Body of pancreas (tissue), 4 donors: ENCODE measurements around the gene CD44.
"Not testable (repeated sequence)": the region's sequence is repeated elsewhere in the genome, so short reads cannot be mapped to it uniquely, and the experiment has no call there.

Experiments
- POLR2A ChIP-seq, 3 donors: fragments of 450-650 bp; IDR thresholded peaks; one replicate each; pipeline ENCODE4 v1.6.1; 2016; ENCODE audit warnings: antibody characterized with exemption in 3 of 3, mild to moderate bottlenecking in 2 of 3
- TF ChIP-seq, protein P1 (sequence below), 7 experiments: fragments of 450-650 bp in 4 of 7; fragments of 200-600 bp in 3 of 7; sonication (generic) in 3 of 7; IDR thresholded peaks; one replicate each; pipeline ENCODE4 v1.5.1; 2016 to 2019; ENCODE audit warnings: antibody characterized with exemption in 7 of 7

DNA sequence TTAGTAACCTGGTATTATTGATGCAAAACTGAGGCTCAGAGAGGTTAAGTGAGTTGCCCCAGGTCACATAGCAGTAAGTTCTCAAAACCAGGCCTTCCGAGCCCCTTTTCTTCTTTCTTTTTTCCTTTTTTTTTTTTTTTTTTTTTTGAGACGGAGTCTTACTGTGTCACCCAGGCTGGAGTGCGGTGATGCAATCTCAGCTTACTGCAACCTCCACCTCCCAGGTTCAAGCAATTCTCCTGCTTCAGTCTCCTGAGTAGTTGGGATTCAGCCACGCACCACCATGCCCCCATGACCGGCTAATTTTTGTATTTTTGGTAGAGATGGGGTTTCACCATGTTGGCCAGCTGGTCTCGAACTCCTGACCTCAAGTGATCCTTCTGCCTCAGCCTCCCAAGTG lies 87.8 kb downstream of the CD44 start:
- TF ChIP-seq, protein P1, sequence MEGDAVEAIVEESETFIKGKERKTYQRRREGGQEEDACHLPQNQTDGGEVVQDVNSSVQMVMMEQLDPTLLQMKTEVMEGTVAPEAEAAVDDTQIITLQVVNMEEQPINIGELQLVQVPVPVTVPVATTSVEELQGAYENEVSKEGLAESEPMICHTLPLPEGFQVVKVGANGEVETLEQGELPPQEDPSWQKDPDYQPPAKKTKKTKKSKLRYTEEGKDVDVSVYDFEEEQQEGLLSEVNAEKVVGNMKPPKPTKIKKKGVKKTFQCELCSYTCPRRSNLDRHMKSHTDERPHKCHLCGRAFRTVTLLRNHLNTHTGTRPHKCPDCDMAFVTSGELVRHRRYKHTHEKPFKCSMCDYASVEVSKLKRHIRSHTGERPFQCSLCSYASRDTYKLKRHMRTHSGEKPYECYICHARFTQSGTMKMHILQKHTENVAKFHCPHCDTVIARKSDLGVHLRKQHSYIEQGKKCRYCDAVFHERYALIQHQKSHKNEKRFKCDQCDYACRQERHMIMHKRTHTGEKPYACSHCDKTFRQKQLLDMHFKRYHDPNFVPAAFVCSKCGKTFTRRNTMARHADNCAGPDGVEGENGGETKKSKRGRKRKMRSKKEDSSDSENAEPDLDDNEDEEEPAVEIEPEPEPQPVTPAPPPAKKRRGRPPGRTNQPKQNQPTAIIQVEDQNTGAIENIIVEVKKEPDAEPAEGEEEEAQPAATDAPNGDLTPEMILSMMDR (IDR thresholded peaks at IDR 0.05) = not testable (repeated sequence)
- TF ChIP-seq POLR2A (IDR thresholded peaks at IDR 0.05) = not testable (repeated sequence)
